CD4-positive, alpha-beta memory T cell (primary cell): ENCODE data around the gene WASF3. TPM values are rescaled to one million over a fixed set of nuclear protein-coding genes. Genes with fewer than 3 reads are reported as not detected.

ENCODE experiments used
- CTCF ChIA-PET: fragments of 350-600 bp; sonication (Branson Sonifier 250); formaldehyde crosslinking; loops from one replicate; lab custom pipeline; 2021; ENCODE audit warnings: inconsistent platforms; ENCODE audit not compliant: partially characterized antibody; lab: Charles Lee
- POLR2A ChIA-PET: fragments of 350-600 bp; sonication (Branson Sonifier 250); formaldehyde crosslinking; loops from one replicate; lab custom pipeline; 2021; ENCODE audit not compliant: partially characterized antibody; lab: Charles Lee
- DNase-seq, 5 donors: peaks; one replicate each; pipeline versions ENCODE4 v3.0.0 to v3.0.0-alpha.2; 2020 to 2022; ENCODE audit warnings: mixed read lengths in 1 of 5
- H3K27ac ChIP-seq: one replicate; pipeline ENCODE4 v1.7.0; 2013; ENCODE audit warnings: low read depth, low read length
- H3K27me3 ChIP-seq: 2 replicates; pipeline ENCODE4 v1.7.0; 2013; ENCODE audit warnings: mild to moderate bottlenecking, low read length, moderate library complexity; ENCODE audit not compliant: insufficient read depth
- H3K36me3 ChIP-seq: 2 replicates; pipeline ENCODE4 v1.7.0; 2013; ENCODE audit warnings: mild to moderate bottlenecking, low read length, moderate library complexity; ENCODE audit not compliant: insufficient read depth
- H3K4me1 ChIP-seq: 2 replicates; pipeline ENCODE4 v1.7.0; 2013; ENCODE audit warnings: mild to moderate bottlenecking, low read length, moderate library complexity; ENCODE audit not compliant: insufficient read depth
- H3K4me3 ChIP-seq, 2 donors: one replicate each; pipeline ENCODE4 v1.7.0; 2013; ENCODE audit warnings: low read length in 2 of 2, mild to moderate bottlenecking in 1 of 2
- H3K9me3 ChIP-seq, 2 donors: one replicate each; pipeline ENCODE4 v1.7.0; 2013; ENCODE audit warnings: low read length in 2 of 2, control low read depth in 1 of 2; ENCODE audit not compliant: control insufficient read depth in 1 of 2
- H3K27ac Mint-ChIP-seq, 7 donors: one replicate each; pipeline ENCODE4 v1.8.0; 2020 to 2021; ENCODE audit warnings: mixed read lengths in 7 of 7, mild to moderate bottlenecking in 6 of 7, inconsistent platforms in 3 of 7, moderate library complexity in 3 of 7
- H3K27me3 Mint-ChIP-seq, 2 donors: one replicate each; pipeline ENCODE4 v1.8.0; 2020 to 2021; ENCODE audit warnings: mixed read lengths in 2 of 2
- H3K36me3 Mint-ChIP-seq, 2 donors: one replicate each; pipeline ENCODE4 v1.8.0; 2020 to 2021; ENCODE audit warnings: mixed read lengths in 2 of 2, inconsistent platforms in 1 of 2, mild to moderate bottlenecking in 1 of 2
- H3K4me1 Mint-ChIP-seq, 4 donors: one replicate each; pipeline ENCODE4 v1.8.0; 2020 to 2021; ENCODE audit warnings: mixed read lengths in 4 of 4, mild to moderate bottlenecking in 1 of 4
- H3K4me3 Mint-ChIP-seq, 8 donors: one replicate each; pipeline ENCODE4 v1.8.0; 2020 to 2021; ENCODE audit warnings: mixed read lengths in 8 of 8, mild to moderate bottlenecking in 7 of 8, moderate library complexity in 6 of 8, inconsistent platforms in 3 of 8
- H3K9me3 Mint-ChIP-seq, 8 donors: one replicate each; pipeline ENCODE4 v1.8.0; 2020 to 2021; ENCODE audit warnings: mixed read lengths in 8 of 8, mild to moderate bottlenecking in 5 of 8, inconsistent platforms in 3 of 8, moderate library complexity in 1 of 8
- intact Hi-C: fragments of 100-400 bp; cut with micrococcal nuclease; formaldehyde crosslinking; loops from one replicate; pipeline ENCODE4 v1.15.1; 2023
- polyA plus RNA-seq, 2 donors: library from polyadenylated mRNA; unstranded; fragments of 300-500 nt; fragmentation: Illumina TruSeq; gene quantifications; one replicate each; pipeline ENCODE4 v1.2.3, GENCODE V29; 2021
- total RNA-seq, 2 experiments: library from RNA; stranded (reverse); gene quantifications; one replicate each; pipeline ENCODE4 v1.2.3, GENCODE V29; 2021

The WASF3 gene
- total and polyA plus RNA-seq, 4 experiments from 2014 or later, result not detected

GRCh38 chr13:26571518-26571917, 14.0 kb downstream of the WASF3 start:
- H3K9me3 Mint-ChIP-seq, result peaks cover 0 to 7% (median 0%) of the 10 kb centered on the region in 8 donors
- no peak overlapping the region for H3K4me3 Mint-ChIP-seq
- intact Hi-C loops, result no loop called here
- Histone ChIP-seq H3K27me3 (no peaks in the 10 kb centered on the region), H3K9me3 (no peaks in the 10 kb centered on the region), H3K36me3 (no peaks in the 10 kb centered on the region), H3K4me1 (no peaks in the 10 kb centered on the region), H3K4me3 (no peak overlapping the region), H3K27ac (no peak overlapping the region)
- no peak for DNase-seq
- H3K36me3 Mint-ChIP-seq, result no peaks in the 10 kb centered on the region
- POLR2A ChIA-PET, result no interaction called here
- no peaks in the 10 kb centered on the region for H3K4me1 Mint-ChIP-seq
- CTCF ChIA-PET, result no interaction called here
- H3K27ac Mint-ChIP-seq, result no peak overlapping the region
- peaks cover 7 to 10% of the 10 kb centered on the region in 2 donors for H3K27me3 Mint-ChIP-seq

- H3K9me3 Mint-ChIP-seq, result peaks cover 0 to 13% (median 6%) of the 10 kb centered on the region in 8 donors
These were observed 17.8 kb downstream of the WASF3 start for GRCh38 chr13:26575244-26575643.

GRCh38 chr13:26579580-26579979, 22.1 kb downstream of the WASF3 start:
- Mint-ChIP-seq H3K36me3 (no peaks in the 10 kb centered on the region), H3K9me3 (peaks cover 0 to 13% (median 6%) of the 10 kb centered on the region in 8 donors), H3K4me1 (no peaks in the 10 kb centered on the region), H3K27ac (no peak overlapping the region), H3K27me3 (peaks cover 10 to 13% of the 10 kb centered on the region in 2 donors), H3K4me3 (no peak overlapping the region)
- CTCF ChIA-PET, result no interaction called here
- intact Hi-C loops, result no loop called here
- Histone ChIP-seq H3K27ac (no peak overlapping the region), H3K4me3 (no peak overlapping the region), H3K36me3 (no peaks in the 10 kb centered on the region), H3K9me3 (no peaks in the 10 kb centered on the region), H3K27me3 (no peaks in the 10 kb centered on the region), H3K4me1 (no peaks in the 10 kb centered on the region)
- DNase-seq, result no peak
- POLR2A ChIA-PET, result no interaction called here

More at GRCh38 chr13:26575244-26575643, 17.8 kb downstream of the WASF3 start:
- H3K36me3 Mint-ChIP-seq, result no peaks in the 10 kb centered on the region
- Histone ChIP-seq H3K4me3 (no peak overlapping the region), H3K36me3 (no peaks in the 10 kb centered on the region), H3K9me3 (no peaks in the 10 kb centered on the region), H3K27ac (no peak overlapping the region), H3K4me1 (no peaks in the 10 kb centered on the region), H3K27me3 (no peaks in the 10 kb centered on the region)
- CTCF ChIA-PET, result no interaction called here
- H3K4me3 Mint-ChIP-seq, result no peak overlapping the region
- POLR2A ChIA-PET, result no interaction called here
- no peak for DNase-seq
- H3K27ac Mint-ChIP-seq, result peak overlapping the region in 1 of 7 donors; percentile 31
- intact Hi-C loops, result no loop called here
- H3K27me3 Mint-ChIP-seq, result peaks cover 3% of the 10 kb centered on the region in 2 donors
- H3K4me1 Mint-ChIP-seq, result no peaks in the 10 kb centered on the region

- H3K4me1 Mint-ChIP-seq, result no peaks in the 10 kb centered on the region
- CTCF ChIA-PET, result no interaction called here
- intact Hi-C loops, result no loop called here
- H3K9me3 Mint-ChIP-seq, result peaks cover 0 to 5% (median under 1%) of the 10 kb centered on the region in 8 donors
- H3K36me3 Mint-ChIP-seq, result no peaks in the 10 kb centered on the region
- H3K4me3 Mint-ChIP-seq, result no peak overlapping the region
- H3K27me3 Mint-ChIP-seq, result peaks cover 7 to 11% of the 10 kb centered on the region in 2 donors
- H3K27ac ChIP-seq, result no peak overlapping the region
- DNase-seq, result no peak
- H3K4me3 ChIP-seq, result no peak overlapping the region
- no peaks in the 10 kb centered on the region for H3K36me3 ChIP-seq
- no peaks in the 10 kb centered on the region for H3K27me3 ChIP-seq
- no peak overlapping the region for H3K27ac Mint-ChIP-seq
- H3K9me3 ChIP-seq, result no peaks in the 10 kb centered on the region
- H3K4me1 ChIP-seq, result no peaks in the 10 kb centered on the region
- POLR2A ChIA-PET, result no interaction called here
These were observed 26.2 kb downstream of the WASF3 start for GRCh38 chr13:26583662-26584061.

GRCh38 chr13:26584713-26585112, 27.2 kb downstream of the WASF3 start:
- Histone ChIP-seq H3K4me1 (no peaks in the 10 kb centered on the region), H3K36me3 (no peaks in the 10 kb centered on the region), H3K27ac (no peak overlapping the region), H3K9me3 (no peaks in the 10 kb centered on the region), H3K27me3 (no peaks in the 10 kb centered on the region), H3K4me3 (no peak overlapping the region)
- Mint-ChIP-seq H3K4me3 (no peak overlapping the region), H3K4me1 (no peaks in the 10 kb centered on the region), H3K36me3 (no peaks in the 10 kb centered on the region), H3K27me3 (peaks cover 7 to 16% of the 10 kb centered on the region in 2 donors), H3K9me3 (peaks cover 0 to 5% (median 0%) of the 10 kb centered on the region in 8 donors), H3K27ac (no peak overlapping the region)
- CTCF ChIA-PET, result no interaction called here
- no peak for DNase-seq
- intact Hi-C loops, result no loop called here
- POLR2A ChIA-PET, result no interaction called here

GRCh38 chr13:26585136-26585535, 27.7 kb downstream of the WASF3 start:
- H3K9me3 Mint-ChIP-seq, result peaks cover 0 to 2% (median 0%) of the 10 kb centered on the region in 8 donors

GRCh38 chr13:26587251-26587650, 29.8 kb downstream of the WASF3 start:
- H3K4me1 Mint-ChIP-seq, result no peaks in the 10 kb centered on the region
- intact Hi-C loops, result no loop called here
- Histone ChIP-seq H3K4me1 (no peaks in the 10 kb centered on the region), H3K36me3 (no peaks in the 10 kb centered on the region), H3K27me3 (no peaks in the 10 kb centered on the region), H3K9me3 (no peaks in the 10 kb centered on the region), H3K27ac (no peak overlapping the region), H3K4me3 (no peak overlapping the region)
- peaks cover 12 to 15% of the 10 kb centered on the region in 2 donors for H3K27me3 Mint-ChIP-seq
- no peak overlapping the region for H3K27ac Mint-ChIP-seq
- DNase-seq, result no peak
- H3K36me3 Mint-ChIP-seq, result no peaks in the 10 kb centered on the region
- ChIA-PET POLR2A (no interaction called here), CTCF (no interaction called here)
- peaks cover 0 to 2% (median 0%) of the 10 kb centered on the region in 8 donors for H3K9me3 Mint-ChIP-seq
- no peak overlapping the region for H3K4me3 Mint-ChIP-seq

More at GRCh38 chr13:26585136-26585535, 27.7 kb downstream of the WASF3 start:
- H3K4me1 ChIP-seq, result no peaks in the 10 kb centered on the region
- no peaks in the 10 kb centered on the region for H3K27me3 ChIP-seq
- no peak overlapping the region for H3K27ac ChIP-seq
- Mint-ChIP-seq H3K4me3 (no peak overlapping the region), H3K27me3 (peaks cover 7 to 16% of the 10 kb centered on the region in 2 donors), H3K27ac (no peak overlapping the region), H3K4me1 (no peaks in the 10 kb centered on the region), H3K36me3 (no peaks in the 10 kb centered on the region)
- H3K9me3 ChIP-seq, result no peaks in the 10 kb centered on the region
- no peak overlapping the region for H3K4me3 ChIP-seq
- intact Hi-C loops, result no loop called here
- ChIA-PET CTCF (no interaction called here), POLR2A (no interaction called here)
- no peak for DNase-seq
- H3K36me3 ChIP-seq, result no peaks in the 10 kb centered on the region

- Mint-ChIP-seq H3K36me3 (no peaks in the 10 kb centered on the region), H3K9me3 (peaks cover 0 to 2% (median 0%) of the 10 kb centered on the region in 8 donors), H3K4me3 (no peak overlapping the region), H3K27me3 (peaks cover 5 to 7% of the 10 kb centered on the region in 2 donors), H3K27ac (no peak overlapping the region), H3K4me1 (no peaks in the 10 kb centered on the region)
- Histone ChIP-seq H3K36me3 (no peaks in the 10 kb centered on the region), H3K9me3 (no peaks in the 10 kb centered on the region), H3K4me3 (no peak overlapping the region), H3K27ac (no peak overlapping the region), H3K27me3 (no peaks in the 10 kb centered on the region), H3K4me1 (no peaks in the 10 kb centered on the region)
- intact Hi-C loops, result no loop called here
- POLR2A ChIA-PET, result no interaction called here
- no peak for DNase-seq
- CTCF ChIA-PET, result no interaction called here
These were observed 31.7 kb downstream of the WASF3 start for GRCh38 chr13:26589226-26589625.
